ENCODE data around the gene OBSCN. TPM values are rescaled to one million over a fixed set of nuclear protein-coding genes. Genes with fewer than 3 reads are reported as not detected.

The OBSCN gene
- total RNA-seq, 1 experiment from 2014 or later = 33.3 TPM

DNA sequence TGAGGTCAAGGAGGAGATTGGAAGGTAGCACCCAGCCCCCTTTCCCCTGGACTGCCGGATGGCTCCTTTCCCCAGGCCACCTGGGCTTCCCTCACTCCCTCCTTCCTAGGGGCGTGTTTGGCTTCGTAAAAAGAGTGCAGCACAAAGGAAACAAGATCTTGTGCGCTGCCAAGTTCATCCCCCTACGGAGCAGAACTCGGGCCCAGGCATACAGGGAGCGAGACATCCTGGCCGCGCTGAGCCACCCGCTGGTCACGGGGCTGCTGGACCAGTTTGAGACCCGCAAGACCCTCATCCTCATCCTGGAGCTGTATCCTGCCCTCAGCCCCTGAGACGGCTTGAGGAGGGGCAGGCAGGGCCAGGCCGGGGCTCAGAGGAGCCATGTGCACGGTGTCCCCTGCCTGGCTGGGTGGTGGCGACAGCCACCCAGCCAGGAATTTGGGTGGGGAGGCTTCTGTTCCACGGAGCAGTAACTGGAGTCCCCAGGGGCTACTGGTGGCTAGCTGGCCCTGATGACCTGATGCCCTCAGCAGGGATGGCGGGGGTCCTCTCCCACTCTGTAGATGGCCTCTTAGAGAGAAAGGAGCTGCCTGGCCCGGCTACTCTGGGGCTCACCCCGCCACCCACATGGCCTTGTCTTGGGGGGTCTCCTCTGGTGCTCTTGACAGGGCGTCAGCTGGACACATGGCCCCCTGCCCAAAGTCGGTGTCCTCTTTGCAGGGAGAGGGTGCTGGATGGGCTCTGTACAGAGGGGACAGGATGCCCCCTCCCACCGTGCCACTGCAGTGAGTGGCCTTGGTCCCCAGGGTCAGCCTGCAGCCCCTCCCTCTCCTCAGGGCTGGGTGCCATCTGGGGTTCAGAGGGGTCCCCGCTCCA is 159.3 kb downstream of the OBSCN start:
- TF ChIP-seq, protein P1, sequence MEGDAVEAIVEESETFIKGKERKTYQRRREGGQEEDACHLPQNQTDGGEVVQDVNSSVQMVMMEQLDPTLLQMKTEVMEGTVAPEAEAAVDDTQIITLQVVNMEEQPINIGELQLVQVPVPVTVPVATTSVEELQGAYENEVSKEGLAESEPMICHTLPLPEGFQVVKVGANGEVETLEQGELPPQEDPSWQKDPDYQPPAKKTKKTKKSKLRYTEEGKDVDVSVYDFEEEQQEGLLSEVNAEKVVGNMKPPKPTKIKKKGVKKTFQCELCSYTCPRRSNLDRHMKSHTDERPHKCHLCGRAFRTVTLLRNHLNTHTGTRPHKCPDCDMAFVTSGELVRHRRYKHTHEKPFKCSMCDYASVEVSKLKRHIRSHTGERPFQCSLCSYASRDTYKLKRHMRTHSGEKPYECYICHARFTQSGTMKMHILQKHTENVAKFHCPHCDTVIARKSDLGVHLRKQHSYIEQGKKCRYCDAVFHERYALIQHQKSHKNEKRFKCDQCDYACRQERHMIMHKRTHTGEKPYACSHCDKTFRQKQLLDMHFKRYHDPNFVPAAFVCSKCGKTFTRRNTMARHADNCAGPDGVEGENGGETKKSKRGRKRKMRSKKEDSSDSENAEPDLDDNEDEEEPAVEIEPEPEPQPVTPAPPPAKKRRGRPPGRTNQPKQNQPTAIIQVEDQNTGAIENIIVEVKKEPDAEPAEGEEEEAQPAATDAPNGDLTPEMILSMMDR (conservative IDR thresholded peaks at IDR 0.05) = no peak
- Histone ChIP-seq H3K18ac (ENCODE audit: insufficient read length, low read depth, low read length) (no peak overlapping the region), H3K9me3 (ENCODE audit: control insufficient read depth, low read depth, low read length) (no peaks in the 10 kb centered on the region), H3K56ac (ENCODE audit: insufficient read length, low read depth, low read length) (no peak overlapping the region), H3K23me2 (ENCODE audit: insufficient read length, low read depth, low read length, poor library complexity, severe bottlenecking) (no peaks in the 10 kb centered on the region), H2BK15ac (ENCODE audit: low read depth, low read length) (no peak overlapping the region), H2BK120ac (ENCODE audit: low read depth, low read length, poor library complexity, severe bottlenecking) (no peak overlapping the region), H3K4me2 (ENCODE audit: insufficient read depth, insufficient read length, low read length) (no peak overlapping the region), H4K8ac (replicated peaks; ENCODE audit: insufficient read length, low read depth, low read length) (no peak overlapping the region), H3K4me1 (ENCODE audit: insufficient read depth, low read length) (no peaks in the 10 kb centered on the region), H4K20me1 (ENCODE audit: control insufficient read depth, insufficient read depth, insufficient read length) (no peaks in the 10 kb centered on the region), H3K27me3 (ENCODE audit: insufficient read depth, low read length) (no peaks in the 10 kb centered on the region; the same call in 1 of the 2 replicates), H2AK5ac (ENCODE audit: insufficient read length, low read length) (no peak overlapping the region), H3K79me1 (ENCODE audit: insufficient read depth, low read depth, low read length, poor library complexity, severe bottlenecking) (no peaks in the 10 kb centered on the region), H2AFZ (ENCODE audit: low read length) (no peak overlapping the region), H3K27ac (ENCODE audit: insufficient read length, low read depth, low read length) (no peak overlapping the region), H2BK12ac (ENCODE audit: insufficient read length, low read depth, low read length) (no peak overlapping the region), H2BK5ac (ENCODE audit: insufficient read length, low read length) (no peak overlapping the region), H4K91ac (ENCODE audit: insufficient read length, low read depth, low read length) (no peak overlapping the region), H3K23ac (ENCODE audit: insufficient read length, low read depth, low read length) (no peak overlapping the region), H3T11ph (ENCODE audit: low read length) (no peak overlapping the region), H3K14ac (ENCODE audit: insufficient read depth, low read length) (no peak overlapping the region), H3K79me2 (ENCODE audit: insufficient read depth, low read length) (no peaks in the 10 kb centered on the region), H4K5ac (ENCODE audit: insufficient read length, low read depth, low read length) (no peak overlapping the region), H3K4ac (ENCODE audit: low read depth, low read length) (no peak overlapping the region), H3K9ac (ENCODE audit: extremely low read depth, insufficient read length, low read length) (no peak overlapping the region), H2BK20ac (ENCODE audit: low read depth, low read length, poor library complexity, severe bottlenecking) (no peak overlapping the region)
- H3K9me3 Mint-ChIP-seq = no peaks in the 10 kb centered on the region
- WGBS (ENCODE audit: extremely low coverage, insufficient read length, low lambda C conversion rate) = no CpG with 5 or more reads among the region's 24 CpGs
- no peak overlapping the region for H3K27ac Mint-ChIP-seq
- H3K4me3 Mint-ChIP-seq = no peak overlapping the region; a peak in 1 of 5 replicates
- H3K36me3 Mint-ChIP-seq (ENCODE audit: insufficient read depth in 1 of 3, low read depth in 3 of 3) = no peaks in the 10 kb centered on the region
- DNase-seq = no peak
- peaks cover 5% of the 10 kb centered on the region for H3K27me3 Mint-ChIP-seq (ENCODE audit: low read depth)
- H3K4me1 Mint-ChIP-seq = peaks cover 3 to 11% of the 10 kb centered on the region in 2 experiments; a peak in 2 of 4 replicates

Measured in H9 (cell line).